ENCODE measurements around the gene WDR26. TPM values are rescaled to one million over a fixed set of nuclear protein-coding genes. Genes with fewer than 3 reads are reported as not detected.
"Not testable (repeated sequence)": the region's sequence is repeated elsewhere in the genome, so short reads cannot be mapped to it uniquely, and the experiment has no call there.

The WDR26 gene
- total RNA-seq, 1 experiment from 2014 or later, result 29.9 TPM

- no peak for DNase-seq (ENCODE audit: low read depth)
- in situ Hi-C loops (cut with HindIII; ENCODE audit: low pct_unique_long_range_greater_than_20kb, low sequenced_read_pairs), result loop anchor here (10.0 kb wide), 1 partner anchor 52 kb away; no protein-coding TSS in a partner anchor
These were observed 61.5 kb downstream of the WDR26 start for GRCh38 chr1:224373008-224373590.

- in situ Hi-C loops (cut with HindIII; ENCODE audit: low pct_unique_long_range_greater_than_20kb, low sequenced_read_pairs), result no loop called here
- no peak for DNase-seq (ENCODE audit: low read depth)
These were observed 66.2 kb downstream of the WDR26 start for GRCh38 chr1:224368409-224368808.

- in situ Hi-C loops (cut with HindIII; ENCODE audit: low pct_unique_long_range_greater_than_20kb, low sequenced_read_pairs), result no loop called here
- no peak for DNase-seq (ENCODE audit: low read depth)
These were observed 75.4 kb downstream of the WDR26 start for GRCh38 chr1:224359207-224359606.

- no peak for DNase-seq (ENCODE audit: low read depth)
- in situ Hi-C loops (cut with HindIII; ENCODE audit: low pct_unique_long_range_greater_than_20kb, low sequenced_read_pairs), result no loop called here
These were observed 76.4 kb downstream of the WDR26 start for GRCh38 chr1:224358237-224358636.

- in situ Hi-C loops (cut with HindIII; ENCODE audit: low pct_unique_long_range_greater_than_20kb, low sequenced_read_pairs), result no loop called here
- DNase-seq (ENCODE audit: low read depth), result no peak
These were observed 76.9 kb downstream of the WDR26 start for GRCh38 chr1:224357626-224358124.

GRCh38 chr1:224356685-224357625 is 77.6 kb downstream of the WDR26 start, which contains the start of gene CNIH4:
TSS of gene CNIH4 (plus strand) at chr1:224356879. CDS start at chr1:224356925, 46 bp downstream.
- in situ Hi-C loops (cut with HindIII; ENCODE audit: low pct_unique_long_range_greater_than_20kb, low sequenced_read_pairs), result no loop called here
- peak; percentile 91 for DNase-seq (ENCODE audit: low read depth)

- no peak for DNase-seq (ENCODE audit: low read depth)
- in situ Hi-C loops (cut with HindIII; ENCODE audit: low pct_unique_long_range_greater_than_20kb, low sequenced_read_pairs), result no loop called here
These were observed 80.3 kb downstream of the WDR26 start for GRCh38 chr1:224353975-224354925.

- in situ Hi-C loops (cut with HindIII; ENCODE audit: low pct_unique_long_range_greater_than_20kb, low sequenced_read_pairs); DNase-seq (ENCODE audit: low read depth): not testable (repeated sequence)
These were observed 82.0 kb downstream of the WDR26 start for GRCh38 chr1:224352436-224353085.

GRCh38 chr1:224349716-224350115 is 84.9 kb downstream of the WDR26 start:
- in situ Hi-C loops (cut with HindIII; ENCODE audit: low pct_unique_long_range_greater_than_20kb, low sequenced_read_pairs); DNase-seq (ENCODE audit: low read depth): not testable (repeated sequence)

GRCh38 chr1:224348137-224348536 is 86.5 kb downstream of the WDR26 start:
- DNase-seq (ENCODE audit: low read depth), result no peak
- in situ Hi-C loops (cut with HindIII; ENCODE audit: low pct_unique_long_range_greater_than_20kb, low sequenced_read_pairs), result no loop called here

- peak; percentile 24 for DNase-seq (ENCODE audit: low read depth)
- in situ Hi-C loops (cut with HindIII; ENCODE audit: low pct_unique_long_range_greater_than_20kb, low sequenced_read_pairs), result no loop called here
These were observed 90.9 kb downstream of the WDR26 start for GRCh38 chr1:224343679-224344078.

GRCh38 chr1:224340453-224341384 is 93.9 kb downstream of the WDR26 start:
- DNase-seq (ENCODE audit: low read depth); in situ Hi-C loops (cut with HindIII; ENCODE audit: low pct_unique_long_range_greater_than_20kb, low sequenced_read_pairs): not testable (repeated sequence)

- in situ Hi-C loops (cut with HindIII; ENCODE audit: low pct_unique_long_range_greater_than_20kb, low sequenced_read_pairs), result no loop called here
These were observed 95.1 kb downstream of the WDR26 start for GRCh38 chr1:224339442-224340033.

GRCh38 chr1:224338150-224338838 is 96.3 kb downstream of the WDR26 start:
- peak; percentile 44 for DNase-seq (ENCODE audit: low read depth)
- in situ Hi-C loops (cut with HindIII; ENCODE audit: low pct_unique_long_range_greater_than_20kb, low sequenced_read_pairs), result no loop called here

More at GRCh38 chr1:224339442-224340033, 95.1 kb downstream of the WDR26 start:
- no peak for DNase-seq (ENCODE audit: low read depth)

All from Caki2 (cell line).